Trophoblast cell (in vitro differentiated cells and primary cell): ENCODE results near the gene CHDH.

Source experiments
- DNase-seq, 2 donors: peaks; one replicate each; pipeline ENCODE4 v3.0.0-alpha.2; 2016
- H2AFZ ChIP-seq: 2 replicates; pipeline ENCODE4 v1.6.1; 2013; ENCODE audit warnings: low read length, moderate library complexity, mild to moderate bottlenecking; ENCODE audit not compliant: insufficient read depth, poor library complexity
- H2AK5ac ChIP-seq: 2 replicates; pipeline ENCODE4 v1.6.1; 2013; ENCODE audit warnings: mild to moderate bottlenecking, low read length
- H2BK120ac ChIP-seq: 2 replicates; pipeline ENCODE4 v1.6.1; 2013; ENCODE audit warnings: low read length, mild to moderate bottlenecking, moderate library complexity; ENCODE audit not compliant: insufficient read depth, poor library complexity
- H2BK12ac ChIP-seq: 2 replicates; pipeline ENCODE4 v1.6.1; 2013; ENCODE audit warnings: mild to moderate bottlenecking, low read length, moderate library complexity
- H2BK5ac ChIP-seq: 2 replicates; pipeline ENCODE4 v1.6.1; 2013; ENCODE audit warnings: low read length, low read depth, moderate library complexity, mild to moderate bottlenecking; ENCODE audit not compliant: poor library complexity
- H3K14ac ChIP-seq: 2 replicates; pipeline ENCODE4 v1.6.1; 2013; ENCODE audit warnings: mild to moderate bottlenecking, low read length
- H3K18ac ChIP-seq: 2 replicates; pipeline ENCODE4 v1.6.1; 2013; ENCODE audit warnings: mild to moderate bottlenecking, low read length
- H3K23ac ChIP-seq: 2 replicates; pipeline ENCODE4 v1.6.1; 2013; ENCODE audit warnings: low read length
- H3K27ac ChIP-seq: 2 replicates; pipeline ENCODE4 v1.5.1; 2013; ENCODE audit warnings: low read depth, mild to moderate bottlenecking, inconsistent platforms, low read length, moderate library complexity
- H3K27me3 ChIP-seq: 2 replicates; pipeline ENCODE4 v1.6.1; 2013; ENCODE audit warnings: inconsistent platforms, mild to moderate bottlenecking, low read length, moderate library complexity; ENCODE audit not compliant: insufficient read depth
- H3K36me3 ChIP-seq, 2 experiments: 1 replicate in 1 of 2; 2 replicates in 1 of 2; pipeline ENCODE4 v1.6.1; 2013; ENCODE audit warnings: low read length in 2 of 2, mild to moderate bottlenecking in 2 of 2, moderate library complexity in 1 of 2; ENCODE audit not compliant: insufficient read depth in 2 of 2, control insufficient read depth in 1 of 2
- H3K4ac ChIP-seq: 2 replicates; pipeline ENCODE4 v1.6.1; 2013; ENCODE audit warnings: low read depth, mild to moderate bottlenecking, low read length, moderate library complexity
- H3K4me1 ChIP-seq, 2 experiments: 1 replicate in 1 of 2; 2 replicates in 1 of 2; pipeline ENCODE4 v1.6.1; 2013; ENCODE audit warnings: low read length in 2 of 2, mild to moderate bottlenecking in 2 of 2, moderate library complexity in 1 of 2; ENCODE audit not compliant: insufficient read depth in 2 of 2, control insufficient read depth in 1 of 2
- H3K4me2 ChIP-seq: 2 replicates; pipeline ENCODE4 v1.6.1; 2013; ENCODE audit warnings: inconsistent platforms, mild to moderate bottlenecking, low read length, moderate library complexity
- H3K4me3 ChIP-seq: 2 replicates; pipeline ENCODE4 v1.5.1; 2013; ENCODE audit warnings: mild to moderate bottlenecking, low read depth, low read length, inconsistent platforms
- H3K79me1 ChIP-seq: one replicate; pipeline ENCODE4 v1.6.1; 2013; ENCODE audit warnings: low read length
- H3K79me2 ChIP-seq: 2 replicates; pipeline ENCODE4 v1.6.1; 2013; ENCODE audit warnings: low read length, mild to moderate bottlenecking; ENCODE audit not compliant: control insufficient read depth, insufficient read depth, poor library complexity
- H3K9ac ChIP-seq: 2 replicates; pipeline ENCODE4 v1.6.1; 2013; ENCODE audit warnings: mild to moderate bottlenecking, low read length
- H3K9me3 ChIP-seq: 2 replicates; pipeline ENCODE4 v1.6.1; 2013; ENCODE audit warnings: low read depth, mild to moderate bottlenecking, control low read depth, inconsistent platforms, low read length; ENCODE audit not compliant: insufficient read depth
- H4K12ac ChIP-seq: 2 replicates; pipeline ENCODE4 v1.6.1; 2013; ENCODE audit warnings: low read depth, mild to moderate bottlenecking, low read length, moderate library complexity
- H4K8ac ChIP-seq: 2 replicates; pipeline ENCODE4 v1.6.1; 2013; ENCODE audit warnings: low read depth, mild to moderate bottlenecking, low read length, moderate library complexity
- H4K91ac ChIP-seq: one replicate; pipeline ENCODE4 v1.6.1; 2013; ENCODE audit warnings: low read depth, mild to moderate bottlenecking, low read length, moderate library complexity
- WGBS: extraction: QIAGEN DNeasy Blood & Tissue Kit; methylation state at CpG from one replicate; pipeline ENCODE4 v1.1.7; 2013; ENCODE audit warnings: missing lambda C conversion rate; ENCODE audit not compliant: insufficient read length, insufficient coverage; ENCODE audit errors: extremely low coverage; 5-methylcytosine and 5-hydroxymethylcytosine counted together

CHDH gene

GRCh38 chr3:53809764-53810400 lies 36.3 kb downstream of the CHDH start:
- H3K27me3 ChIP-seq, result no peaks in the 10 kb centered on the region
- no peaks in the 10 kb centered on the region for H3K36me3 ChIP-seq
- no peak overlapping the region for H4K8ac ChIP-seq
- H3K4me3 ChIP-seq, result no peak overlapping the region
- peaks cover 2% of the 10 kb centered on the region for H3K9me3 ChIP-seq
- no peak overlapping the region for H3K14ac ChIP-seq
- H4K91ac ChIP-seq, result no peak overlapping the region
- no peak overlapping the region for H3K27ac ChIP-seq
- H3K9ac ChIP-seq, result no peak overlapping the region
- H3K23ac ChIP-seq, result no peak overlapping the region
- no peak overlapping the region for H3K18ac ChIP-seq
- no peak overlapping the region for H3K4ac ChIP-seq
- H2AK5ac ChIP-seq, result no peak overlapping the region
- no CpG with 5 or more reads among the region's 28 CpGs for WGBS
- H2BK5ac ChIP-seq, result no peak overlapping the region
- H3K79me1 ChIP-seq, result no peaks in the 10 kb centered on the region
- no peak overlapping the region for H3K4me2 ChIP-seq
- no peak overlapping the region for H2BK12ac ChIP-seq
- no peak overlapping the region for H2AFZ ChIP-seq
- no peak overlapping the region for H4K12ac ChIP-seq
- no peaks in the 10 kb centered on the region for H3K79me2 ChIP-seq
- H3K4me1 ChIP-seq, result peaks cover 5 to 6% of the 10 kb centered on the region in 2 experiments
- DNase-seq, result no peak
- no peak overlapping the region for H2BK120ac ChIP-seq

DNA sequence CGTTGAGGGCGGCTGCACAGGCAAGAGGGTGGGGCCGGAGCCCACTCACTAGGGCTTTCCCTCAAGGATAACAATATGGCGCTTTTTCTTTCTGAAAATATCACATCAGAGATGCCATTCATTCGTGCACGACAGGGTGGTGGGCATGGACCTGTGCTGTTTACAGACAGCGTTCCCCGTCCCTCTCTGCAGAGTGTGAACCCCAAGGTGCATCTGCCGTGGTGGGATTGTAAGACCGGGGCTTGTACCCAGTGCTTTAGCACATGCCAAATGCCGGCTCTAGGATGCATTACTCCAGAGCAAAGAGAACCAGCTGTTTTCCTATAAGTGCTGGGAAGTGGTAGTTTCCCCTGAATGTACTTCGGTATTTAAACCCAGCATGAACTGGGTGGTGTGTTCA lies 37.0 kb downstream of the CHDH start:
- Histone ChIP-seq H2BK120ac (no peak overlapping the region), H3K9ac (no peak overlapping the region), H3K79me2 (no peaks in the 10 kb centered on the region), H3K27ac (no peak overlapping the region), H3K4me2 (no peak overlapping the region), H4K8ac (no peak overlapping the region), H3K4me1 (peaks cover 10 to 11% of the 10 kb centered on the region in 2 experiments), H3K9me3 (peaks cover 2% of the 10 kb centered on the region), H3K23ac (no peak overlapping the region), H2AK5ac (no peak overlapping the region), H3K27me3 (no peaks in the 10 kb centered on the region), H3K36me3 (no peaks in the 10 kb centered on the region), H2BK12ac (no peak overlapping the region), H3K14ac (no peak overlapping the region), H4K91ac (no peak overlapping the region), H3K4me3 (no peak overlapping the region), H4K12ac (no peak overlapping the region), H3K4ac (no peak overlapping the region), H3K79me1 (peaks cover under 1% of the 10 kb centered on the region), H2AFZ (no peak overlapping the region), H2BK5ac (no peak overlapping the region), H3K18ac (no peak overlapping the region)
- DNase-seq, result no peak
- WGBS, result no CpG with 5 or more reads among the region's 12 CpGs

DNA sequence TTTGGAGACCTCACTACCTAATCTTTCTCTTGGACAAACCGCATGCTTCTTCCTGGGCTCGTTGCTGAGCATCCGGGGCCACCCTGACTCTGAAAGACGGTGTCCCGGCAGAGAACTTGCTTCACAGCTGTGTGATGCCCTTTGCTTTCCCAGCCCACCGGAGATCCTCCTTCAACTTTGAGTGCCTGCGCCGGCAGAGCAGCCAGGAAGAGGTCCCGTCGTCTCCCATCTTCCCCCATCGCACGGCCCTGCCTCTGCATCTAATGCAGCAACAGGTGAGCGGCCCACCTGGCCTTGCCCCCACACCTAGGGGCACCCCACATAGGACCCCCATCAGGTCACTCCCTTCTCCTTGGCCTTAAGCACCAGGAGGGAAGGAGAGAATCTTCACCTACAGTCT lies 37.7 kb downstream of the CHDH start:
- WGBS, result no CpG with 5 or more reads among the region's 13 CpGs
- H3K79me2 ChIP-seq, result no peaks in the 10 kb centered on the region
- H3K9ac ChIP-seq, result no peak overlapping the region
- no peak overlapping the region for H2AFZ ChIP-seq
- H4K12ac ChIP-seq, result no peak overlapping the region
- no peak overlapping the region for H3K23ac ChIP-seq
- no peak overlapping the region for H2BK5ac ChIP-seq
- H3K79me1 ChIP-seq, result peaks cover 4% of the 10 kb centered on the region
- H3K36me3 ChIP-seq, result no peaks in the 10 kb centered on the region
- H4K91ac ChIP-seq, result no peak overlapping the region
- no peak overlapping the region for H4K8ac ChIP-seq
- no peak overlapping the region for H3K4ac ChIP-seq
- H2BK120ac ChIP-seq, result no peak overlapping the region
- peaks cover 13 to 16% of the 10 kb centered on the region in 2 experiments for H3K4me1 ChIP-seq
- H3K27ac ChIP-seq, result no peak overlapping the region
- no peak overlapping the region for H2BK12ac ChIP-seq
- no peak overlapping the region for H2AK5ac ChIP-seq
- no peak overlapping the region for H3K4me3 ChIP-seq
- H3K4me2 ChIP-seq, result no peak overlapping the region
- no peaks in the 10 kb centered on the region for H3K27me3 ChIP-seq
- H3K14ac ChIP-seq, result no peak overlapping the region
- H3K18ac ChIP-seq, result no peak overlapping the region
- DNase-seq, result no peak
- peaks cover 2% of the 10 kb centered on the region for H3K9me3 ChIP-seq

GRCh38 chr3:53807117-53807810 lies 39.0 kb downstream of the CHDH start:
- no CpG with 5 or more reads among the region's 15 CpGs for WGBS
- Histone ChIP-seq H4K91ac (no peak overlapping the region), H2AFZ (no peak overlapping the region), H3K9ac (no peak overlapping the region), H3K14ac (no peak overlapping the region), H3K4me2 (no peak overlapping the region), H2BK12ac (no peak overlapping the region), H3K36me3 (no peaks in the 10 kb centered on the region), H3K4me1 (peaks cover 13 to 18% of the 10 kb centered on the region in 2 experiments), H3K79me1 (peaks cover 4% of the 10 kb centered on the region), H2BK120ac (no peak overlapping the region), H2AK5ac (no peak overlapping the region), H4K8ac (no peak overlapping the region), H3K4ac (no peak overlapping the region), H3K23ac (no peak overlapping the region), H3K18ac (no peak overlapping the region), H2BK5ac (no peak overlapping the region), H4K12ac (no peak overlapping the region), H3K9me3 (peaks cover 2% of the 10 kb centered on the region), H3K27ac (no peak overlapping the region), H3K4me3 (no peak overlapping the region), H3K79me2 (no peaks in the 10 kb centered on the region), H3K27me3 (no peaks in the 10 kb centered on the region)
- DNase-seq, result no peak
